A673 (cell line): ENCODE results near the gene DSTN.

Experiments
- EZH2 ChIP-seq: fragments of 200-600 bp; sonication (generic); IDR thresholded peaks from 2 replicates; pipeline ENCODE4 v1.6.1; 2017; ENCODE audit warnings: borderline replicate concordance, low read depth, mild to moderate bottlenecking, mixed read lengths, antibody characterized with exemption, low read length; ENCODE audit not compliant: poor library complexity, severe bottlenecking
- TF ChIP-seq, protein P1 (sequence below): fragments of 300-800, 200-600 bp; sonication (generic); conservative IDR thresholded peaks from 2 replicates; pipeline ENCODE4 v1.5.1; 2017; ENCODE audit warnings: low read depth, mild to moderate bottlenecking, antibody characterized with exemption, low read length, moderate library complexity, mixed read lengths

DNA sequence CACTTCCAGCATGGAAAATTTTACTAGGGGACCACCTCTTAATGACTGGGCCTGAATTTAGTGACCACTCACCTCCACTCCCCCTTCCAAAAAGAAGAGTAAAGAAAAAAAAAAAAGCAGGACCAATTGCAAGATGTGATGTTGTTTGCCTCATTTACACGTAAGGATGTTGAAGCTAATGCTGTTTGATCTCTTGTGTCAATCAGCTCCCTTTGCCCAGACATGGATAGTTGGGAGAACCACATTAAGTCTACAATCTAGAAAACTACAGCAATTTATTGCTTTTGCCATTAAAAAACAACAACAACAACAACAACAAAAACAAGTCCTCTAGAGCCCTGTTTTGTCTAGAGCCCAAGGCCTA, 11.0 kb upstream of the DSTN start:
- TF ChIP-seq, protein P1, sequence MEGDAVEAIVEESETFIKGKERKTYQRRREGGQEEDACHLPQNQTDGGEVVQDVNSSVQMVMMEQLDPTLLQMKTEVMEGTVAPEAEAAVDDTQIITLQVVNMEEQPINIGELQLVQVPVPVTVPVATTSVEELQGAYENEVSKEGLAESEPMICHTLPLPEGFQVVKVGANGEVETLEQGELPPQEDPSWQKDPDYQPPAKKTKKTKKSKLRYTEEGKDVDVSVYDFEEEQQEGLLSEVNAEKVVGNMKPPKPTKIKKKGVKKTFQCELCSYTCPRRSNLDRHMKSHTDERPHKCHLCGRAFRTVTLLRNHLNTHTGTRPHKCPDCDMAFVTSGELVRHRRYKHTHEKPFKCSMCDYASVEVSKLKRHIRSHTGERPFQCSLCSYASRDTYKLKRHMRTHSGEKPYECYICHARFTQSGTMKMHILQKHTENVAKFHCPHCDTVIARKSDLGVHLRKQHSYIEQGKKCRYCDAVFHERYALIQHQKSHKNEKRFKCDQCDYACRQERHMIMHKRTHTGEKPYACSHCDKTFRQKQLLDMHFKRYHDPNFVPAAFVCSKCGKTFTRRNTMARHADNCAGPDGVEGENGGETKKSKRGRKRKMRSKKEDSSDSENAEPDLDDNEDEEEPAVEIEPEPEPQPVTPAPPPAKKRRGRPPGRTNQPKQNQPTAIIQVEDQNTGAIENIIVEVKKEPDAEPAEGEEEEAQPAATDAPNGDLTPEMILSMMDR: no peak
- no peak for TF ChIP-seq EZH2
